ENCODE data around the gene DHH. TPM values are rescaled to one million over a fixed set of nuclear protein-coding genes. Genes with fewer than 3 reads are reported as not detected.
"Not testable (repeated sequence)": the region's sequence is repeated elsewhere in the genome, so short reads cannot be mapped to it uniquely, and the experiment has no call there.

Gene DHH
- 0.10 TPM in 1 of 2 replicates, not detected in the other for total RNA-seq

DNA sequence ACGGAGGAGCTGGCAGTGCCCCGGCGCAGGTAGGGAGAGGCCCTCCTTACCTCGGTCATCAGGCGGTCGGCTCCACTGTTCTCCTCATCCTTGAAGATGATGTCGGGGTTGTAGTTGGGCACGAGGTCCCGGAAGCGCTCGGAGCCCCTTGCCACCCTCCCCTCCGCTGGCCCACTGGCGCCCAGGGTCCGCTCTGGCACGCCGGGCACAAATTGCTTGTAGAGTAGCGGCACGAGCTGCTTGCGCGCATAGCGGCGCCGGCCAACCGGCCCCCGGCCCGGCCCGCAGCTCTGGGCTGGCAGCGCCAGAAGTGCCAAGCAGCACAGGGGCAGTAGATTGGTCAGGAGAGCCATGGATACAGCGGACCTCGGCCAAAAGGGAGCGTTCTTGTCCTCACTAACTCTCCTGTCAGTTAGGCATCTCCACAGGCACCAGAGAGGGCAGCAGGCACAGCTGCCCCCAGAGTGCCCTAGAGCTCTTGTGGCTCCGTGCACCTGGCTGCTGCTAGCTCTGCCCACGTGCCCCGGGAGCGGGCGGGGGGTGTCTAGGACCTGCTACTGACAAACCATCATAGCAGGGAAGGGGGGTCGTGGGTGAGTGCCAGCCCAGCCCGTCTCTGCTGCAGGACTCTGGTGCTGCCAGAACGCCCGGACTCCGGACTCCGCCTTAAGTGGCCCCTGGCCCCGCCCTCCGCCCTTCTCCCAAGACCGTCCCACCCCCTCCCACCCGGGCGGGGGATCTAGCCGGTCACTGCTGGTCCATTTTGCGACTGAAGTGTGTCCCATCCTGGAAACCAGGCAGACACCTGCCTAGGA lies at the start of gene DHH:
Gene DHH (minus strand): TSS at position 642 of the 815 bp plus-strand sequence. CDS start 289 bp downstream, at position 353.
- H3K9me3 Mint-ChIP-seq = no peaks in the 10 kb centered on the region
- H3K27me3 Mint-ChIP-seq (ENCODE audit: insufficient read depth) = peaks cover 50% of the 10 kb centered on the region
- peak within 1 kb of the TSS; percentile 38 for H3K4me3 Mint-ChIP-seq
- peak within 1 kb of the TSS; percentile 53 for H3K27ac Mint-ChIP-seq
- intact Hi-C loops (cut with micrococcal nuclease) = loop anchor here (5.0 kb wide), 1 partner anchor 248 kb away; no protein-coding TSS in a partner anchor
- peaks cover 28% of the 10 kb centered on the region for H3K36me3 Mint-ChIP-seq (ENCODE audit: low read depth)
- H3K4me1 Mint-ChIP-seq (ENCODE audit: low read depth) = peaks cover 49% of the 10 kb centered on the region
- no peak for DNase-seq (ENCODE audit: low spot score)

DNA sequence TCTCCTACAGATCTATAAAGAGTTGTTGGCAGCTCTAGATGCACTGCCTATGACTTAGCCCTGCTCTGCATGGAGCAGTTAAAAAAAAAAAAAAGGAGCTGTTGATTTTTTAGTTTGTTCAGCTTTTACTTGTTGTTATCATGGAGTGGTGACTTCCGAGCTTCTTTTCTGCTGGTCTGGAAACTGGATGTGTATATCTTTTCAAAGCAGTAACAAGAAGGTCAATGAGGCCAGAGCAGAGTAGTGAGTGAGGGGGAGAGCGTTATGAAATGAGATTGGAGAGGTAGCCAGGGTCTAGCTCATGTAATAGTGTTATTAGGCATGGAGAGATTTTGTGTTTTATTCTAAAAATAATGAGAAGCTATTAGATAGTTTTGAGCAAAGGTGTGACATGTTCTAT lies 49.8 kb upstream of the DHH start:
- intact Hi-C loops (cut with micrococcal nuclease) = no loop called here
- peaks cover 2% of the 10 kb centered on the region for H3K36me3 Mint-ChIP-seq (ENCODE audit: low read depth)
- peaks cover 10% of the 10 kb centered on the region for H3K4me1 Mint-ChIP-seq (ENCODE audit: low read depth)
- no peak overlapping the region for H3K27ac Mint-ChIP-seq
- no peaks in the 10 kb centered on the region for H3K27me3 Mint-ChIP-seq (ENCODE audit: insufficient read depth)
- no peaks in the 10 kb centered on the region for H3K9me3 Mint-ChIP-seq
- DNase-seq (ENCODE audit: low spot score) = no peak
- H3K4me3 Mint-ChIP-seq = no peak overlapping the region

DNA sequence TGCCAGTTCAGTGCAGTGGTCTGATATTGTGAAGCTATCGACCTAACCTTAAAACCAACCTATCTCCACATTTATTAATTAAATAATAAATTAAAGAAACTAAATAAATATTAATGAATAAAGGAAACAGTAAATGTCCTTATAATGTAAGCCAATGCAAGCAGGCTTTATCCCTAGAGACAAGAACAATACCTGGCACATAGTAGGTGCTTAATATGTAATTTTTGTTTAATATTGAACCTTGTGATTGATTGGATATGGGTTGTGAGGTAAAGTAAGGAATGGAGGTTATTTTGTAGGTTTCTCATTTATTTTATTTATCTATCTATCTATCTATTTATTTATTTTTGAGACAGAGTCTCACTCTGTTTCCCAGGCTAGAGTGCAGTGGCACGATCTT lies 44.4 kb upstream of the DHH start:
- Mint-ChIP-seq H3K4me3 (no peak overlapping the region), H3K4me1 (ENCODE audit: low read depth) (peaks cover 17% of the 10 kb centered on the region), H3K27ac (no peak overlapping the region), H3K27me3 (ENCODE audit: insufficient read depth) (no peaks in the 10 kb centered on the region), H3K9me3 (no peaks in the 10 kb centered on the region), H3K36me3 (ENCODE audit: low read depth) (peaks cover 2% of the 10 kb centered on the region)
- DNase-seq (ENCODE audit: low spot score) = no peak
- intact Hi-C loops (cut with micrococcal nuclease) = no loop called here

DNA sequence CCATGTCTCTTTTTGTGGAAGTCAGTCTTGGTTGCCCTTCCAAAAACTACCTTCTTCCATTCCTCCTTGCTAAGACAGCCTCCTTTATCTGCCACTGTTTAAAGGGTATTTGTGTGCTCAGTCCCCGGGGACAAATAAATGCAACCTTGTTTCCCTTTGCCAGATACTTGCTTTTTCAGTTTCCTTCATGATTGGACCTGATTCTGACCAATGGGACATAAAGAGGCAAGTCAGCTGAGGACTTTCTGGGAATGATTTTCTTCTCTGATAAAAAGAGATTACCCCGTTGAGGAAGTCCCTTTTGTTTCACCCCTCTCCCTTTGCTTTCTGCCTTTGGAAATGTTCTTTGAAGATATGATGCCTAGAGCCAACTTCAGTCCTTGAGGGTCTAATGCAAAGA lies 44.0 kb upstream of the DHH start:
- no peaks in the 10 kb centered on the region for H3K27me3 Mint-ChIP-seq (ENCODE audit: insufficient read depth)
- intact Hi-C loops (cut with micrococcal nuclease) = no loop called here
- no peaks in the 10 kb centered on the region for H3K9me3 Mint-ChIP-seq
- peaks cover 4% of the 10 kb centered on the region for H3K36me3 Mint-ChIP-seq (ENCODE audit: low read depth)
- no peak for DNase-seq (ENCODE audit: low spot score)
- no peak overlapping the region for H3K27ac Mint-ChIP-seq
- H3K4me3 Mint-ChIP-seq = no peak overlapping the region
- H3K4me1 Mint-ChIP-seq (ENCODE audit: low read depth) = peaks cover 21% of the 10 kb centered on the region

DNA sequence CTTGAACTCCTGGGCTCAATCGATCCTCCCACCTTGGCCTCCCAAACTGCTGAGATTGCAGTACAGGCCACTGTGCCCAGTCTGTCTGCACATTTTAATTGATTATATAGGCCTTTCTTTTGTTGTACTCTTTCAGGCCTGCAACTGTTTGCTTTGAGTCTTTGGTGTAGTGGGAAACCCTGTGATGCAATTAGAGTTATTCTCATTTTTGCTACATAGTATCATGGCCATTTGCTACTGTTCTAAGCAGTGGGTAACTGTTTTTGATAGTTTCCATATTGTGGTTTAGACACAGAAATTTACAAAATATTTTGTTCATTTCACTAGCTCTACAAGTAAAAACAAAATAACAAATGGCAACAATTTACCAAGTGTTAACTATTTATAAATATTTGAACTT lies 42.9 kb upstream of the DHH start:
- Mint-ChIP-seq H3K4me3 (no peak overlapping the region), H3K9me3 (no peaks in the 10 kb centered on the region), H3K27me3 (ENCODE audit: insufficient read depth) (no peaks in the 10 kb centered on the region), H3K4me1 (ENCODE audit: low read depth) (peaks cover 32% of the 10 kb centered on the region), H3K36me3 (ENCODE audit: low read depth) (peaks cover 4% of the 10 kb centered on the region), H3K27ac (no peak overlapping the region)
- intact Hi-C loops (cut with micrococcal nuclease) = no loop called here
- DNase-seq (ENCODE audit: low spot score) = no peak

DNA sequence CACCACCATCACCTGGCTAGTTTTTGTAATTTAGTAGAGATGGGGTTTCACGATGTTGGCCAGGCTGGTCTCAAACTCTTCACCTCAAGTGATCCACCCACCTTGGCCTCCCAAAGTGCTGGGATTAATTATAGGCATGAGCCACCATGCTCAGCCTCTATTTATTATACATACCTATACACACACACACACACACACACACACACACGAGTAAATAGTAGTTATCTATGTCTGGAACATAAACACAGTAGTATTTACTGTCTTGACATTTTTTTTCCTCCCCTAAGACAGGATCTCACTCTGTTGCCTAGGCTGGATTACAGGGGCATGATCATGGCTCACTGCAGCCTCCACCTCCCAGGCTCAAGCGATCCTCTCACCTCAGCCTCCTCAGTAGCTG lies 42.4 kb upstream of the DHH start:
- intact Hi-C loops (cut with micrococcal nuclease); H3K27me3 Mint-ChIP-seq (ENCODE audit: insufficient read depth); H3K9me3 Mint-ChIP-seq; H3K4me3 Mint-ChIP-seq; DNase-seq (ENCODE audit: low spot score); H3K27ac Mint-ChIP-seq; H3K36me3 Mint-ChIP-seq (ENCODE audit: low read depth): not testable (repeated sequence)
- H3K4me1 Mint-ChIP-seq (ENCODE audit: low read depth) = peaks cover 37% of the 10 kb centered on the region

DNA sequence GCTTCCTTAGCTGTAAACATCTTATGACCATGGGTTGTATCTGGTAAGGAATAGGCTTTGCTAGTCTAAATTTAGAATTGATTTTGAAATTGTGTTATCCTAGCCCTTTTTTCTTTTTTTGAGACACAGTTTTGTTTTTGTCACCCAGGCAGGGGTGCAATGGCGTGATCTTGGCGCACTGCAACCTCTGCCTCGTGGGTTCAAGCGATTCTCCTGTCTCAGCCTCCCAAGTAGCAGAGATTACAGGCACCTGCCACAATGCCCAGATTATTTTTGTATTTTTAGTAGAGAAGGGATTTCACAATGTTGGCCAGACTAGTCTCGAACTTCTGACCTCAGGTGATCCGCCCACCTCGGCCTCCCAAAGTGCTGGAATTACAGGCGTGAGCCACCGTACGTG lies 39.0 kb upstream of the DHH start:
- H3K27ac Mint-ChIP-seq = no peak overlapping the region
- intact Hi-C loops (cut with micrococcal nuclease) = loop anchor here (5.0 kb wide), 2 partner anchors 209 to 434 kb away; partner anchors contain the start of gene MCRS1
- H3K27me3 Mint-ChIP-seq (ENCODE audit: insufficient read depth) = no peaks in the 10 kb centered on the region
- DNase-seq (ENCODE audit: low spot score) = no peak
- H3K9me3 Mint-ChIP-seq = no peaks in the 10 kb centered on the region
- no peak overlapping the region for H3K4me3 Mint-ChIP-seq
- H3K4me1 Mint-ChIP-seq (ENCODE audit: low read depth) = peaks cover 55% of the 10 kb centered on the region
- H3K36me3 Mint-ChIP-seq (ENCODE audit: low read depth) = peaks cover 24% of the 10 kb centered on the region

DNA sequence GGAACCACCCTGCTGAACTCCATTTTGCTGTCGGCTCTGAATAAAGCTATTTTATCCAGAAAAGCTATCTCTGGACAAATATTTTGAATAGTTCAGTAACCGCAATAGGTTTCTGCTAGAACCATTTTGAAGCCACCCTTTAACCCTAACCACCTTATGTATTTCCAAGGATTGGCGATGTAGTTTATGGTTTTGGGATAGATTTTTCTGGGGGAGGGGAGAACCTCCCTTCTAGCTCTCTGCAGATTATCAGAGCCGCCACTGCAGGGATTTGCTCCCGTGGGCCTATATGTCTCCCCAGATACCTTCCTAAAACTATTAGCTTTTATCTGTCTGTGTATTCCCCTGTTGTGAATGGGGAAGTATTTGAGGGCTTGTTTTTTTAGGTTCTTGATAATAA lies 38.4 kb upstream of the DHH start:
- intact Hi-C loops (cut with micrococcal nuclease) = loop anchor here (5.0 kb wide), 2 partner anchors 209 to 434 kb away; partner anchors contain the start of gene MCRS1
- Mint-ChIP-seq H3K9me3 (no peaks in the 10 kb centered on the region), H3K4me3 (peak overlapping the region; percentile 90), H3K27me3 (ENCODE audit: insufficient read depth) (no peaks in the 10 kb centered on the region), H3K4me1 (ENCODE audit: low read depth) (peaks cover 52% of the 10 kb centered on the region), H3K36me3 (ENCODE audit: low read depth) (peaks cover 27% of the 10 kb centered on the region), H3K27ac (no peak overlapping the region)
- DNase-seq (ENCODE audit: low spot score) = no peak

DNA sequence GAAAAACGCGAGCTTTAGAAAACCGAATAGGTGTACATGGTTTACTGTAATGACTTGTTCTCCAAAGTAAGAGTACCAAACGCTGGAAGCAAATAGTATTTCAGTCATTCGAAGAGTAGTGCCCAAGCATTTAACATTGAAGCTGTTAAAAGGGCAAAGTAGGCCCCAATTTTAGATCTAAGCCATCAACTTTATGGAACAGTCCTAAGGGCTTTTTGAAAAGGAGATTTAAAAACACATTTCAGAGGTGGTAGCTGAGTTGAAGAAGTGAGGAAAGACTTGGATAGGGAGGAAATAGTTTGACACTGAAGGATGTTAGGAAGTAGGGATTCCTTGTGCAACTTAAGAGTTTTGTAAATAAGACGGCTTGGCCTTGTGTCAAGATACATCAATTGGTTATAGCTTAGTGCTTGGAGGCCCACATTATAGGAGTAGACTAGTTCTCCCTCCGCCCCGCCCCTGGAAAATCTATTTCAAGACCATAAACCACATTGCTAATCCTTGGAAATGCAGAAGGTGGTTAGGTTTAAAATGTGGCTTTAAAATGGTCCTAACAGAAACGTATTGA lies 37.4 kb upstream of the DHH start:
- H3K27ac Mint-ChIP-seq = peak overlapping the region; percentile 90
- H3K36me3 Mint-ChIP-seq (ENCODE audit: low read depth) = peaks cover 37% of the 10 kb centered on the region
- H3K4me3 Mint-ChIP-seq = peak overlapping the region; percentile 90
- H3K27me3 Mint-ChIP-seq (ENCODE audit: insufficient read depth) = no peaks in the 10 kb centered on the region
- peaks cover 56% of the 10 kb centered on the region for H3K4me1 Mint-ChIP-seq (ENCODE audit: low read depth)
- intact Hi-C loops (cut with micrococcal nuclease) = loop anchor here (1.0 to 5.0 kb wide), 7 partner anchors 57 to 609 kb away; partner anchors contain the start of genes ARF3, DDX23, MCRS1 and TMBIM6
- no peak for DNase-seq (ENCODE audit: low spot score)
- no peaks in the 10 kb centered on the region for H3K9me3 Mint-ChIP-seq

DNA sequence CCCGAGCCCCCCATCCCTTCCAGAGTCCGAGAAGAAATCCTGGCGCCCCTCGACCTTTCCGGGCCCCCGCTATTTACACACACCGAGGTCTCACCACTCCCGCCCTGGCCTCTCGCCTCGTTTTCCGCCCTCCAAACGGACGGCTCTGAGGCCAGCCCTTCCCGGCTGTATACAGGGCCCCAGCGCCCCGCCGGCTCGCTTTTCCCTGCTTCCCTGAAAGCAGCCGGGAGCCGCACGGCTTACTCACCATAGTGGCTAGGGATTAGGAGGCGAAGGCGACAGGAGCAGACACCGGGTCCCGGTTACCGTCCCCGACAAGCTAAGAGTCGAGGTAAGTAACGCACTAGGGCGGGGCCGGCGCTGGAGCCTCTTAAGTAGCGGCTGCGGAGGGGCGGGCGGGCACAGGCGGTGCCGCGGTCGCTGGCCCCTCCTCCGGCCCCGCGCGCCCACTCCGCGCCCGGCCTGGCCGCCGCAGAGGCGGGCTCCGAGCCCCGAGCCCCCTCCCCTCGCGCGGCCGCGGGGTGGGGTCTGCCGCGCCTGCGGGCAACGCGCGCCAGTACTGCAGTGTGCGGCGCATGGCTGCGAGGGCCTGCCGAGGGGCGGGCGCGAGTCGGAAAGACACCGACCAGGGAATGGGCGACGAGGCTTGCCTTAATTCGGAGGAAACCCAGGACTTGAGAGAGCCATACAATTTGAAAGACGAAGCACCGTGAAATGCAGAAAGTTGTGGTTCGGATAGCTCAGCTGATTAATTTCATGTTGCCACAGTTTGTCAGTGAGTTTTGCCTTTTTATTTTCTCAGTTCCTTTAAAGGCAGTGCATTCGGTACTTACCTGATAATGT lies 36.7 kb upstream of the DHH start, which contains the start of gene TUBA1B:
Gene TUBA1B (minus strand): TSS at position 345 of the 843 bp plus-strand sequence. CDS start 95 bp downstream, at position 250.
- peaks cover 40% of the 10 kb centered on the region for H3K36me3 Mint-ChIP-seq (ENCODE audit: low read depth)

DNA sequence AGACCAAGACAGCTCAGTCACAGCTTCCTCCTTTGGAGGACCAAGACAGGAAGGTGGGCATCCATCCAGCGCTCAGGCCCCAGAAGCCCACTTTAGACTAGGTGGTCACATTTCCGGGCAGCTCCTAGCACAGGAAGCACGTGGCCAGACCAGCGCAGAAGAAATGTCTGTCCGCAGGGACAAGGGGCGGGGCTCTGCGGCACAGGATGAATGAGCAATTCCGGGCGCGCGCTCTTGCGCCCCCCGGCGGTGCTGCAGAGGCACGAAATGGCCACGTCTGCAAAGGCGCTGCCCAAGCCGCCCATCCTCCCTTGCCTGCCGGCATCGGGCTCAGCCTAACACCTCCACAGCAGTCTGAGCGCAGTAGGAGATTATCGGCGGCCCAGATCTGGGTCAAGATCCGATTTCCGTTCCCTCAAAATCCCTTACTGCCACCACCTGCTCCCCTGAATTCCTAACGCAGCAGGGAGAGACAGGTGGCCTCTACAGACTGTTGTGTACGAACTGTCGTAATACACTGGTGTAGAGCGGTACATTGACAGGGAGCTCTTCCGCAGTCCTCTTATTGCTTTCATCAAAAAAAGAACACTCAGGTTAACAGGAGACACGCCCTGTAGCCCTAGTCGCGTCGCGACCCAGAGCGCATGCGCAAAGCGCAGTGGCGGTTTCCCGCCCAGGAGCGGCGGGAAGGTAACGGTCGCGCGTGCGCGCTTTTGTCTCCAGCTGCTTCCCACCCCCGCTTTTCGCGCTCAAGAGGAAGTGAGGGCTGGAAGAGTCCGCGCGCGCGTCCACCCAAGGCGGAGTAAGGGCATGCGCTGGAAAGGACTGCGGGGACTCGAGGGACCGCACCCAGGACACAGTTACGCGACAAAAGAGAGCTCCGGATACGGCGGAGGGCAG lies 35.8 kb upstream of the DHH start:
- no peaks in the 10 kb centered on the region for H3K9me3 Mint-ChIP-seq
- intact Hi-C loops (cut with micrococcal nuclease) = loop anchor here (1.0 to 5.0 kb wide), 14 partner anchors 20 to 611 kb away; partner anchors contain the start of genes ARF3, DDX23, LMBR1L and MCRS1
- peak; percentile 92 for DNase-seq (ENCODE audit: low spot score)
- peaks cover 59% of the 10 kb centered on the region for H3K4me1 Mint-ChIP-seq (ENCODE audit: low read depth)
- peaks cover 45% of the 10 kb centered on the region for H3K36me3 Mint-ChIP-seq (ENCODE audit: low read depth)
- H3K27ac Mint-ChIP-seq = peak overlapping the region; percentile 93
- H3K27me3 Mint-ChIP-seq (ENCODE audit: insufficient read depth) = no peaks in the 10 kb centered on the region
- peak overlapping the region; percentile 98 for H3K4me3 Mint-ChIP-seq

More for the DNA sequence above, 36.7 kb upstream of the DHH start, which contains the start of gene TUBA1B:
- Mint-ChIP-seq H3K4me1 (ENCODE audit: low read depth) (peaks cover 59% of the 10 kb centered on the region), H3K27ac (peak within 1 kb of the TSS; percentile 93), H3K27me3 (ENCODE audit: insufficient read depth) (no peaks in the 10 kb centered on the region), H3K4me3 (peak within 1 kb of the TSS; percentile 98), H3K9me3 (no peaks in the 10 kb centered on the region)
- intact Hi-C loops (cut with micrococcal nuclease) = loop anchor here (1.0 to 5.0 kb wide), 7 partner anchors 58 to 610 kb away; partner anchors contain the start of genes ARF3, DDX23, MCRS1 and TMBIM6
- DNase-seq (ENCODE audit: low spot score) = peak; percentile 89

Data from activated T-helper 1 cell treated with anti-CD3 and anti-CD28 coated beads, Interleukin-12 subunit alpha, Interleukin-12 subunit beta, Interleukin-2, Interleukin-4 antibody, amounts not matched to agents 30 ng/mL and 10 ng/mL and 1 ng/mL, durations not matched to agents 14 hours and 24 hours and 36 hours (primary cell).